ENCODE data around the gene FGF21.
"Not testable (repeated sequence)": the region's sequence is repeated elsewhere in the genome, so short reads cannot be mapped to it uniquely, and the experiment has no call there.

Gene FGF21

GRCh38 chr19:48756686-48757085 is 1.4 kb downstream of the FGF21 start:
- no peak for TF ChIP-seq CTCF (IDR thresholded peaks at IDR 0.05; ENCODE audit: low read length, missing control alignments)
- no peak for DNase-seq (ENCODE audit: low read depth)
- H3K4me3 ChIP-seq (replicated peaks; ENCODE audit: low read depth, low read length): no peak overlapping the region

- no peak for DNase-seq (ENCODE audit: low read depth)
- TF ChIP-seq CTCF (IDR thresholded peaks at IDR 0.05; ENCODE audit: low read length, missing control alignments): no peak
- H3K4me3 ChIP-seq (replicated peaks; ENCODE audit: low read depth, low read length): no peak overlapping the region
Measured at GRCh38 chr19:48757089-48757675, 1.9 kb downstream of the FGF21 start.

- no peak for DNase-seq (ENCODE audit: low read depth)
- no peak for TF ChIP-seq CTCF (IDR thresholded peaks at IDR 0.05; ENCODE audit: low read length, missing control alignments)
- no peak overlapping the region for H3K4me3 ChIP-seq (replicated peaks; ENCODE audit: low read depth, low read length)
Measured at GRCh38 chr19:48757741-48758144, 2.4 kb downstream of the FGF21 start.

- DNase-seq (ENCODE audit: low read depth): no peak
- H3K4me3 ChIP-seq (replicated peaks; ENCODE audit: low read depth, low read length): no peak overlapping the region
Measured at GRCh38 chr19:48760504-48761205, 5.3 kb downstream of the FGF21 start.

GRCh38 chr19:48765816-48766215 is 10.5 kb downstream of the FGF21 start:
- H3K4me3 ChIP-seq (replicated peaks; ENCODE audit: low read depth, low read length); DNase-seq (ENCODE audit: low read depth): not testable (repeated sequence)

More at GRCh38 chr19:48760504-48761205, 5.3 kb downstream of the FGF21 start:
- no peak for TF ChIP-seq CTCF (IDR thresholded peaks at IDR 0.05; ENCODE audit: low read length, missing control alignments)

- not testable (repeated sequence) for H3K4me3 ChIP-seq (replicated peaks; ENCODE audit: low read depth, low read length); DNase-seq (ENCODE audit: low read depth)
Measured at GRCh38 chr19:48768171-48768753, 12.9 kb downstream of the FGF21 start.

GRCh38 chr19:48768994-48769713 is 13.8 kb downstream of the FGF21 start:
- no peak overlapping the region for H3K4me3 ChIP-seq (replicated peaks; ENCODE audit: low read depth, low read length)
- DNase-seq (ENCODE audit: low read depth): no peak
- no peak for TF ChIP-seq CTCF (IDR thresholded peaks at IDR 0.05; ENCODE audit: low read length, missing control alignments)

All from fibroblast of pulmonary artery (primary cell).